ENCODE measurements around the gene FRMD4A. TPM values are rescaled to one million over a fixed set of nuclear protein-coding genes. Genes with fewer than 3 reads are reported as not detected.

Gene FRMD4A
- total RNA-seq, result 23.7 TPM
- long read RNA-seq, partial matches to known transcripts, result 5 of 15 reads
- long read RNA-seq, other reads (novel, unspliced or antisense), result 7 of 15 reads

DNA sequence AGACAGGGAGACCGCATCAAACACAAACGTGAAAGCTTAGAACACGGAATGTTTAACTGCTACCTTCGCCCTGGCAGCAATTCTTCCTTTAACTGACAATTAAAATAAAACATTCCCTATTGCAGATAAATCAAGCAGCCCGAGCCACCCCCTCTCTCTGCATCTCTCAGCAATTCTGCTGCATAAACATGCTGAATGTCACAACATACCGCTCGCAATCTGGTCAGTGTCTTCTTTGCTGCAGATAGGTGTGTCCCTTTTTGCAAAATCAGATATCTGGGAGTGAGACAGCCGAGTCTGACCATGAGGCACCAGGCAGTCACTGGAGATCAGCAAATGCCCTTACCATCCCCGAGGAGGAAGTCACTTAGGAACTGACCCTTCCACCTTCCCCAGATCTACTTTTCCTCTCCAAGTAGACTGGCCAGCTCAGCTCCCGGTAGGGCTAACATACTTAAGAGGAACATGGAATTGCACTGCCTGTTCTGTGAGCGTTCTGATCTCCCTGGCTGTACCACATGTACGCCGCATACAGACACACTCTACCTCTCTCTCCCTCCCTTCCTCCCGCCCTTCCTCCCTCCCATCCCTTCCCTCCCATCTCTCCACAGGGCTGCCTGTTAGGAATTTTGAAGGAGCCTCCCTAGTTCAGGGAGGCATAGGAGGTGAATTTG is at the start of gene FRMD4A:
Gene FRMD4A (minus strand): TSS at position 537 of the 674 bp plus-strand sequence.
- intact Hi-C loops (cut with DNase I), result no loop called here
- no peak for DNase-seq (ENCODE audit: low spot score)

- intact Hi-C loops (cut with DNase I), result no loop called here
- no peak for DNase-seq (ENCODE audit: low spot score)
These were observed 49.0 kb upstream of the FRMD4A start for GRCh38 chr10:14379556-14380280.

DNA sequence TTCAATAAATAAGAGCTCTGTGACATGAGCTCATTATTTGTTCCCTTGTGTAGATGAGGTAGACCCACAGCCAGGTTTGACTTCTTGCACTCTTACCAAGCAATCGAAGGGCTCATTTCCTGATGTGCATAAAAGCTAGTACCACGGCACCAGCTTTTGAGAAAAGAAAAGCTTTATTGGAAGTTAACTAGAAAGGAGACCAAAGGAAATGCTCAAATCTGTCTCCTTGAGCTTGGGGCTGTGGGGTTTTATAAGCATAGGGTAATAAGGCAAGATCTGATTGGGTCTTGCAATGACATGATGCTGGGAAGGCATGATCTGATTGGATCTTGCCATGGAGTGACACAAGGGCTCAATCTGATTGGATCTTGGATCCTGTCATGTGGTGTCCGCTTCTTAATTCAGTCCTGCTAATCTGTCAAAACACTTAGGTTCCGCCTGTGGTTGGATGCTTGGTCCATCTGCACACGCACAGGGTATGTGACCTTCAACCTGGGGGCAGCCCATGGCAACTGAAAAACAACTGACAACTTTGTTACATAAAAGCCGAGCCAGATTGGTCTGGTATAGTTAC is 47.8 kb upstream of the FRMD4A start:
- intact Hi-C loops (cut with DNase I), result no loop called here
- no peak for DNase-seq (ENCODE audit: low spot score)

DNA sequence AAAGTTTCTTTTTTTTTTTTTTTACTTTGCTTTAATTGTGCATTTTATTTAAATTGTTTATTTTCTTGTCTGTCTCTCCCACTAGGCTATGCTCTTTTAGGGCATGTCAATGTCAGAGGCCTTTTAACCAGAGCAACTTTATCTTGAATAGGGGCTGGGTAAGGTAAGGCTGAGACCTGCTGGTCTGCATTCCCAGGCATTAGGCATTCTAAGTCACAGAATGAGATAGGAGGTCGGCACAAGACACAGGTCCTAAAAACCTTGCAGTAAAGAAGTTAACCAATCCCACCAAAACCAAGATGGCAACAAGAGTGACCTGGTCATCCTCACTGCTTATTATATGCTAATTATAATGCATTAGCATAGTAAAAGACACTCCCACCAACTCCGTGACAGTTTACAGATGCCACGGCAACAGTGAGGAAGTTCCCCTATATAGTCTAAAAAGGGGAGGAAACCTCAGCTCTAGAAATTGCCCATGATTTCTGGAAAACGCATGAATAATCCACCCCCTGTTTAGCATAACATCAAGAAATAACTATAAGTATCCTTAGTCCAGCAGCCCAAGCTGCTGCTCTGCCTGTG is 47.0 kb upstream of the FRMD4A start:
- no peak for DNase-seq (ENCODE audit: low spot score)
- intact Hi-C loops (cut with DNase I), result no loop called here

DNA sequence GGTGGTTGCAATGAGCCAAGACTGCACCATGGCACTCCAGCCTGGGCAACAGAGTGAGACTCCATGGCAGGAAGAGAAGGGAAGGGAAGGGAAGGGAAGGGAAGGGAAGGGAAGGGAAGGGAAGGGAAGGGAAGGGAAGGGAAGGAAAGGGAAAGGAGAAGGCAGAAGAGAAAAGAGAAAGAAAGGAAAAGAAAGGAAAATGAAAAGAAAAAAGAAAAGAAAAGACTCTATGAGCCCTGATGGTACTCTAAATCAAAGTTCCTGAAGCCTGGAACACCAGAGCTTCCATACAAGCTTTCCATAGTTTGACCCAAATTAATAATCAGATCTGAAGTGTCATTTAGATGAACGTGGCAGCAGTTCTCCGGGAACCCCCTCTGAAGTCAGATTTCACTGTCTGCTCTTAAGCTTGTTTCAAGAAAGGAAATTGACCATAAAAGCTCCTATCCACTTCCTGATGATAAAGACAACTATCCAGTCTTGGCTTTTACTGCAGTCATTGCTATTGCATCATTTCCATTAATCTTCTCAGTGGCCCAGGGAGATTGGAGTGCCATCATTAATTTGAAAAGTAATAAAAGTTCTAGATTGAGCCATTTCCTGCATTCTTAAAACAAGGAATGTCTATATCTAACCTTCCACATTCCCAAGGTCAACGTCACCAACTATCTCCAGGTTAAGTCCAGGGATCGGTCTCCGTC is 44.2 kb upstream of the FRMD4A start:
- intact Hi-C loops (cut with DNase I), result no loop called here
- no peak for DNase-seq (ENCODE audit: low spot score)

- intact Hi-C loops (cut with DNase I), result no loop called here
- DNase-seq (ENCODE audit: low spot score), result no peak
These were observed 41.9 kb upstream of the FRMD4A start for GRCh38 chr10:14372606-14373005.

DNA sequence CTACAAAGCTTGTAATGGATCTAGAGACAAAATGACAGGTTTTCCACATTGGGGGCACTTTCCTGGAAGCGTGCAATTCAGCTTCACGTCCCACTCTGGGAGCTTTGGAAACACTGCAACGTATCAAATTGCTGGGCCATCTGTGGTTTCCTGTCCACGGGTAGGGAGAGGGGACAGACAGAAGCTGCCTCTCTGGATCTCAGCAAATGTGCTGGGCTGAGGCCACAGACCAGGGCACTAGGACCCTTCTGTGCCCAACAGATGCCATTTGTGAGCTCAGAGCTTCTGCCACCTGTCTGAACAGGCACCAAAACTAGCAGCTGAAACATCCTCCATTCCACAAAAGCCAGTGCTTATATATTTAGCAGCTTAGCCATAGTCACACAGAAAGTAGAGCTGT is 40.9 kb upstream of the FRMD4A start:
- DNase-seq (ENCODE audit: low spot score), result no peak
- intact Hi-C loops (cut with DNase I), result no loop called here

DNA sequence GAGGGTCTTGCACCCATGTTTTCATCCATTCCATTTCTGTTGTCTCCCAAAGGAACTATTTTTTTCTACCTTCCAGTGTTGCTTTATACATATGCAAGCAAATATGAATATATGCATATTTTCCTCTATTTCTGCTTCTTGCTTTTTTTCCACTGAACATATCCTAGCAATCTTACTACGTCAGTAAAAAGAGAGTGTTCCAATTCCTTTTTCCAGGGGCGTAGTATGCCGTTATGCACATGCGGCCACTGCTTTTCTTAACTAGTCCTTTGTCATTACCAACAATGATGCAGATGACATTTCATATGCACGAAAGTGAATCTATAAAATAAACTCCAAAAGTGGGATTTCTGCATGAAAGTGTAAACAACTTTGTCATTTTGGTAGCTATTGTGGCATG is 40.2 kb upstream of the FRMD4A start:
- DNase-seq (ENCODE audit: low spot score), result no peak
- intact Hi-C loops (cut with DNase I), result no loop called here

- intact Hi-C loops (cut with DNase I), result no loop called here
- no peak for DNase-seq (ENCODE audit: low spot score)
These were observed 39.2 kb upstream of the FRMD4A start for GRCh38 chr10:14369906-14370305.

- intact Hi-C loops (cut with DNase I), result no loop called here
- DNase-seq (ENCODE audit: low spot score), result no peak
These were observed 36.0 kb upstream of the FRMD4A start for GRCh38 chr10:14366760-14367159.

- no peak for DNase-seq (ENCODE audit: low spot score)
These were observed 34.5 kb upstream of the FRMD4A start for GRCh38 chr10:14365266-14365665.

GRCh38 chr10:14362104-14362503 is 31.4 kb upstream of the FRMD4A start:
- DNase-seq (ENCODE audit: low spot score), result no peak

More at GRCh38 chr10:14365266-14365665, 34.5 kb upstream of the FRMD4A start:
- intact Hi-C loops (cut with DNase I), result no loop called here

DNA sequence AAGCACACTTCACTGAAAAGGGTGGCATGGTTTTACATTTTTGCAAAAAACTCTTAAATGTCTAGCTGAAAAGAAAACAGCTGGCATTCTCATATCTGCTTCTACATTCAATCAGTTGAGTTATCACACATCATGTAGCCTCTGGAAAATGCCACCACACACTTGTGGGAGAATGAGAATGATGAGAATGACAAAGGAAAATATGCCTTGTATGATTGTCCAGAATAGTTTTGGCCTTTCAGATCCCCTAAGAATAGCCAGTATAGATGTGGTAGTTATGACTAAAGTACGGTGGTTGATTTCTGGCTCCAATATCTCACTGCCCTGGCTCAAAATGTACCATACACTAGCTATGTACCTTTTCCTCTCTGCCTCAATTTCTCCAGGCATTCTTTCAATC is 30.2 kb upstream of the FRMD4A start:
- intact Hi-C loops (cut with DNase I), result no loop called here
- no peak for DNase-seq (ENCODE audit: low spot score)

More at GRCh38 chr10:14362104-14362503, 31.4 kb upstream of the FRMD4A start:
- intact Hi-C loops (cut with DNase I), result no loop called here

- DNase-seq (ENCODE audit: low spot score), result no peak
- intact Hi-C loops (cut with DNase I), result no loop called here
These were observed 29.8 kb upstream of the FRMD4A start for GRCh38 chr10:14360515-14360914.

- no peak for DNase-seq (ENCODE audit: low spot score)
- intact Hi-C loops (cut with DNase I), result no loop called here
These were observed 28.3 kb upstream of the FRMD4A start for GRCh38 chr10:14358886-14359573.

- DNase-seq (ENCODE audit: low spot score), result no peak
- intact Hi-C loops (cut with DNase I), result no loop called here
These were observed 26.2 kb upstream of the FRMD4A start for GRCh38 chr10:14356921-14357320.

DNA sequence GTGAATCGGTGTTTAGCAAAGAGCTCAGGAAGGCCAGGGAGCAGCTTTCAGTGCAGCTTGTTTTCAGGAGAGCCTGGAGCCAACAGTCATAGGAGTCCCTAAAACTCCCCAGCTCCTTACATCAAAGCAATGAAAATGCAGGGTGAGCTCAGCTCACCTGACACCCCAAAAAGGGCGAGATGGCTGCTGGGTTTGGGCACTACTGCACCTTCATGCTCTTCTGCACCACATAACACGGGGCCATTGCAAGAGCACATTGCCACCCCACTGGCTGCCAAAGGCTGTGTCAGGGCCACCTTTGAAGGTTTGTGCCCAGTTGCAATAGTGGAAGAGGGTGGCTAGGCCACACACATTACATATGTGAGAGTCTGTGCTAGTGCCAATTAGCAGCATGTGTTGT is 25.0 kb upstream of the FRMD4A start:
- intact Hi-C loops (cut with DNase I), result no loop called here
- no peak for DNase-seq (ENCODE audit: low spot score)

DNA sequence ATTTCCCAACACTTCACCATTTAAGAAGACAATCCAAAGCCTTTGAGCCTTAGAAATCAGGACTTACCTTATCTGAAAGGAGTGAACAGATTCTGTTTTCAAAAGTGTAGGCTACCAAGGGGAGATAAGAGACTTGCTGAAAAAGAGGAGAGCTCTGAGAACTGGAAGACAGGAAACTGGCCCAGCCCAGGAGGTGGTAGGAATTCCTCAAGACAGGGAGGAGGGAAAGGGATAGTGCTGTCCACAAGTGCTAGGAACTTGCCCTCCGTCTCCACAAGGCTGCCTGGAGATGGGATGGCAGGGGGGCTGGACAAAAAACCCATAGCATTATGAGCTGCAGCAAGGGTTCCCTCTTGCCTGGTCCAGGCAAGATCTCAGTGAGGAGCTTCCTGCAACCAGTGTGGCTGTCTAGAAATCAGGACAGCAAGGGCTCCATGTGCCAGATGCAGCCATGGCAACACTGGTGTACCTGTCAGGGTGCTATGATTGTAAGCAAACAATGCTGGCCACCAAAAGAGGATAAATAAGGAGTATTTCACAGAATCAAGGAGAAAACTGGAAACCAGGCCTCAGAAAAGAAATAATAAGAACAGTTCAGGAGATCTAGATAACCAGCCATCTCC is 22.7 kb upstream of the FRMD4A start:
- intact Hi-C loops (cut with DNase I), result no loop called here
- DNase-seq (ENCODE audit: low spot score), result no peak

DNA sequence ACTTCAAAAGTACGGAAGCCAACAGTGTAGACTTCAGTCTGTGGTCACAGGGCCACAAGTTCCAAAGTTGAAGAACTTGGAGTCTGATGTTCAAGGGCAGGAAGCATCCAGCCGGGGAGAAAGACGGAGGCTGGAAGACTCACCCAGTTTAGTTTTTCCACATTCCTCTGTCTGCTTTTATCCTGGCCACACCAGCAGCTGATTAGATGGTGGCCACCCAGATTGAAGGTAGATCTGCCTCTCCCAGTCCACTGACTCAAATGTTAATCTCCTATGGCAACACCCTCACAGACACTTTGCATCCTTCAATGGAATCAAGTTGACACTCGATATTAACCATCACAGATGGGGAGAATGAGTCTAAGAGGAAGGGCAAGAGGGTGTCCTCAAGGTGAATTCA is 19.3 kb upstream of the FRMD4A start:
- intact Hi-C loops (cut with DNase I), result no loop called here
- no peak for DNase-seq (ENCODE audit: low spot score)

Measured in cardiac septum (tissue), 1 donor.